GM18508 (cell line): Measurements from ENCODE around the gene ACSS1.

Experiments
- ATAC-seq: cut with Tn5 transposase; IDR thresholded peaks from one replicate; pipeline ENCODE4 v1.9.1; 2021; ENCODE audit warnings: moderate number of reproducible peaks; ENCODE audit not compliant: insufficient read depth, unreplicated experiment

ACSS1 gene

DNA sequence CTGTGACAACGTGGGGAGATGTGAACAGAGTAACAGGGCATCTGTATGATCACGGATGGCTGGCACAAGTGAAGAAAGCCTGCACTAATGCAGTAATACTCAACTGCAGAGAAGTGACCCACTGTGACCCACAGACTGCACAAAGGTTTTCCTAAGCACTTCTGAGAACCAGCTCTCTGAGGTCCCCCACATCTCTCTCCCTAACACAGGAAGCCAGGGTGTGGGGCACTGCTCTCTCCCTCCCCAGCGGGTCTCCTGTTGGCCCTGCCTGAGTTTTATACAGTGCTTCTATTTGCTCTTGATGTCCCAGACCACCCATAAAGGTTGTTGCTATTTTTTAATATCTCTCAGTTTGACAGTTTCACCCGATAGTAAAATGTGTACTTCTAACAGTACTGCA is 76.7 kb downstream of the ACSS1 start:
- no peak for ATAC-seq

DNA sequence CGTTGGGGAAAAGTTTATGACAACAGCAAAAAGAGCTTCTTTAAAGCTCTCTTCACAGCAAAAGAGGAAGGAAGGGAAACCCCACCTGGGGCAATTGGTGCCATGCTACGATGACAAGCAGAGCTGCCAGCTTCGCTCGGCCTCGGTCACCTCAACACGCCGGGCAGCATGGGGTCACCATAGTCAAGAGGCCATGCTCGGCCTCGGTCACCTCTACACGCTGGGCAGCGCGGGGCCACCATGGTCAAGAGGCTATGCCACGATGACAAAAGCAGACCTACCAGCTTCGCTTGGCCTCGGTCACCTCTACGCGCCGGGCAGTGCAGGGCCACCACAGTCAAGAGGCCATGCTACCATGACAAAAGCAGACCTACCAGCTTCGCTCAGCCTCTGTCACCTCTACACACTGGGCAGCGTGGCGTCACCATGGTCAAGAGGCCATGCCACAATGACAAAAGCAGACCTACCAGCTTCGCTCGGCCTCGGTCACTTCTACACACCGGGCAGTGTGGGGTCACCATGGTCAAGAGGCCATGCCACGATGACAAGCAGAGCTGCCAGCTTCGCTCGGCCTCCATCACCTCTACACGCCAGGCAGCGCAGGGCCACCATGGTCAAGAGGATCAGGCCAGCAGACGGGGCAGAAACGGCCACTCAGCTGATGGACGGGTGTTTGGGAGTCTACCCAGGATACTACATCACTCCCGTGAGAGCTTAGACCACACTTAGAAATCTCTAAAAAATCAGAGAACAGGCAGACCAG is 77.5 kb downstream of the ACSS1 start:
- ATAC-seq: no peak

DNA sequence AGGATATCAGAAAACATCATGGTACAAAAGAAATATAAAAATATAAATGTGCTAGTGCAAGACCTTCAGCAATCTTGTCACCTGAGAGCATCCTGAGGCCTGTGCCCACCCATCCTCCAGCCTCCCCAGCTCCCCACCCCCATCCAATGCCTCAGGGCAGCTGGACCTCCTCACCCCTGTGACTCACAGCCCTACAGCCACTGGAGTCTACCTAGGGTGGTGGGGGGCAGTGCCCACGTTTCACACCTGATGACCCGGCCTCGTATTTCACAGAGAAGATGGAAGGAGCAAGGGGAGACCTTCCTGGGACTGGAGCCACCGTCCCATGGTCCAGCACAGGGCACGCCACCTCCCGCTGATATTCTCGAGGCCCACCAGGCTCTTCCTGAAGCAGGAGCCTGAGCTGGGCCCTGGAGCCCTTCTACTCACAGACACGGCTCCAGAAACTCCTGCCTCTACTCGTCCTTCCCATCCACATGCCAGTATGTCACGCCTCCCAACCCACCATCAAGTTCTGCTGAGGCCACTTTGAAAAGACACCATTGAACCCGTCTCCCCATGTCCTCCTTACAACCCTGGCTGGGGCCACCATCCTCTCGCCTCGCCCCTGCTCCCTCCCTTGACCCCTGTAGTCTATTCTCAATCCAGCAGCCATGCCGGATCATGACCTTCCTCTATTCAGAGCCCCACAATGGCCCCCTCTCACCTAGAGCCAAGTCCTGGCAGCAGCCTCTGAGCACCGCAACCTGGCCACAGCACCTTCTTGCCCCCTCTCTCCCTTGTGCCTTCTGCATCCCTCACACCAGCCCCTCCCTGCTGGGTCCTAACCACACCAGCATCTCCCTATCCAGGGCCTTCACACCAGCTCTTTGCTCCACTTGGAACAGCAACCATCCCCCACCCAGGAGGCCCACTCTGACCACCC is 78.6 kb downstream of the ACSS1 start:
- ATAC-seq: no peak

DNA sequence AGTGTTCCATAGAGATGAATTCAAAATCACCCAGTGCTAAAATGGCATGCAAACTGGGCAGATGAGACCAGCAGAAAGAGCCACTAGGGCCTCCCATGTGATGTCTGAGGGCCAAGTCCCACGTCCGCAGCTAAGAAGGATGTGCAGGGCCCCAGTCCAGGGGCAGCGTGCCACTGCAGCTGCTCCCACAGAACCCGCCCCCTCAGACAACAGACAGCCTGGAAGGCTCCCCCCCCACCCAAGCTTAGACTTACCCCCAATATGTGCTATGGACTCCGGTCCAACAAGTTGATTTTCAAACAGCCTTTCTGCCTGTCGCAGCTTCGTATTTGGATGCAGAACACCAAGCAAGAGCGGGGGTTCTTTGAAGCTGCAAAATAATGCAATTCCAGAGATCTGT is 79.4 kb downstream of the ACSS1 start:
- no peak for ATAC-seq

DNA sequence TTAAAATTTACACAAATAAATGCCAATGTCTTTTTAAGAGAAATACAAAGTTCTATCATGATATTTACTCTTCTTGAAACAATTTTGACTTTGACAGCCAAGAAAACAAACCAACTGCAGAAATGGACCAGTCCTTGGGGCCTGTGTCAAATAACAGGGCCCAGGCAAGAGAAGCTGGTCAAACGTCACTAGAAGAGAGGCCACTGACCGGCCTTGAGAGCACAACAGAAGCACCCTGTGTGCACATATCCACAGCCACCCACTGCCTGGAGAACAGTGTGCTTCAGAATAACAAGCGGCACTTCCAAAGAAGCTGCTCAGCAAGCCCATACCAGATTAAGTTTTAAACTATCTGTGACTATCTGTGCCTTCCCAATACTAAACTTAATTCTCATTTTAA is 80.1 kb downstream of the ACSS1 start:
- ATAC-seq: no peak

DNA sequence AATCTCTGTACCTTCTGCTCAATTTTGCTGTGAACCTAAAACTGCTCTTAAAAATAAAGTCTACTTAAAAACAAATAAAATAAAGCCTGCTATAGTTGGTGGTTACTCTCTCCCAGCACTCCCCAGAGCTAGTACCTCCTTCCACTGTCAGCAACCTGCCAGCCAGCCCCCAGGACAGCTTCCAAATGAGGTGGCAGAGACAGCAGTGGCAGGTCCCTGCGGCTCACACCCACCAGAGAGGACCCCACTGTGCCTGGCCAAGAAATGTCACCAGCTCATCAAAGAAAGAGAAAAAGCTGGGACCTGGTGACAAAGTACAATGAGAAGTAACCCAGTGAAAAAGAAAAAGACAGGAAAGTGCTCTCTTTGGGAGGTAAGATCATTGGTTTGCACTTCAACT is 80.6 kb downstream of the ACSS1 start:
- ATAC-seq: no peak

DNA sequence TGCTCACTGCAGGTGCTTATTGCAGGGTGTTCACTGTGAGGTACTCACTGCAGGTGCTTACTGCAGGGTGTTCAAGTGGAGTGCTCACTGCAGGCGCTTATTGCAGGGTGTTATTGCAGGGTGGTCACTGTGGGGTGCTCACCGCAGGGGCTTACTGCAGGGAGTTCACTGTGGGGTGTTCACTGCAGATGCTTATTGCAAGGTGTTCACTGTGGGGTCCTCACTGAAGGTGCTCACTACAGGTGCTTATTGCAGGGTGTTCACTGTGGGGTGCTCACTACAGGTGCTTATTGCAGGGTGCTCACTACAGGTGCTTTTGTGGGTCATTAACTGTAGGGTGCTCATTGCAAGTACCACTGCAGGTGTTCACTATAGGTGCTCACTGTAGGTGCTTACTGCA is 85.6 kb downstream of the ACSS1 start:
- no peak for ATAC-seq

DNA sequence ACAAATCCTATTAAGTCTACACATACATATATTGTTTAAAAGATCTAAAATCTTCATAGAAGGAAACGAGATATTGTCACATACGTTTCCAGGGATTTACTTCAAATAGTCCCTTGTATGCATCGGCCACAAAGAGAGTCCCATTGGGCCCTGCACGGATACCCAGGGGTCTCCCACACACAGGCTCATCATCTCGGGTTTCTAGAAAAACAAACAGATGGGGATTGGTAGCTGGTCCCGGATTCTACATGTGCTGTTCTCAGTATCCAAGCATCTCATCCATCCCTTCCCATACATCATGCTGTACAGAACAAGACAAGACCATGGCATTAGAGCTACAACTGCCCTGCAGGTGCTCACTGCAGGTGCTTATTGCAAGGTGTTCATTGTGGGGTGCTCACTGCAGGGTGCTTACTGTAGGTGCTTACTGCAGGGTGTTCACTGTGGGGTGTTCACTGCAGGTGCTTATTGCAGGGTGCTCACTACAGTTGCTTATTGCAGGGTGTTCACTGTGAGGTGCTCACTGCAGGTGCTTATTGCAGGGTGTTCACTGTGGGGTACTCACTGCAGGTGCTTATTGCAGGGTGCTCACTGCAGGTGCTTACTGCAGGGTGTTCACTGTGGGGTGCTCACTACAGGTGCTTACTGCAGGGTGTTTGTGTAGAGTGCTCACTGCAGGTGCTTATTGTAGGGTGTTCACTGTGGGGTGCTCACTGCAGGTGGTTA is 86.4 kb downstream of the ACSS1 start:
- ATAC-seq: no peak

DNA sequence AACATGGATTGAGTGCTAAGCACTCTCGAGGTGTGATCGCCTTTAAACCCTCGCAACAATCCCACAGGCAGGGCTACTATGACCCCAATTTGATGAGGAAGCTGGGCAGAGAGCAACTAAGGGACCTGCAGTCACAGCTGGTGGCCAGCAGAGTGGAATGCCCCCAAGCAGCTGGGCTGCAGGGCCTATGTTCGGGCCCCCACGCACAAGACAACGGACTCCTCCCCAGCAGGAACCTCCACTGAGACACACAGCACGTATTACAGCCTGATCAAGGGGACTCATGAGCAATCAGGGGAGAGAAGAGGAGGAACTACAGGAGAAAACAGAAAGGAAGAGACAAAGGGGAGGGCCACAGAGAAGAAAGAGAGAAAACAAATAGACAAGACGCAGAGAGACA is 87.2 kb downstream of the ACSS1 start:
- no peak for ATAC-seq

DNA sequence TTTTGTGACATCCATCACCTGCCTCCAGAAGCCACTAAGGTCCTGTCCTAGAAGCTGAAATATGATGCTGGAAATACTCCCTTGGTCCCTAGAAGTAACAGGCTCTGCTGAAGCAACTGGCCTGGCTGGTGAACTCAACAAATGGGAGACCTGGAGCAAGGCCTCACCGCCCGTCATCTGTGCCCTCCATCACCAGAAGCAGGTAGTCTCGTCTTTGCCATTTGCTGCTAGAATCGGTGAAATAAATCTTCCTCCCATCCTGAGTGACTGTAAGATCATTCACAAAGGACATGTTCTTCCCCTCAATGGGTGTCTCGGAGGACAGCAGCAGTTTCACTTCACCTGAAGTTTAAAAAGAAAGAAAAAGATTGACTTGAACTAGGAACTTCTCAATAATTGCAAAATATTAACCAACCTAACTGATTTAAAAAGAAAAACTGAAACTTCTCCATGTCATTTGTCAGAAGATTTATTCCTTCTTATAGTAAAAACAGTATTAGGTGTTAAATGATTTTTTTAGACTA is 87.8 kb downstream of the ACSS1 start:
- no peak for ATAC-seq

DNA sequence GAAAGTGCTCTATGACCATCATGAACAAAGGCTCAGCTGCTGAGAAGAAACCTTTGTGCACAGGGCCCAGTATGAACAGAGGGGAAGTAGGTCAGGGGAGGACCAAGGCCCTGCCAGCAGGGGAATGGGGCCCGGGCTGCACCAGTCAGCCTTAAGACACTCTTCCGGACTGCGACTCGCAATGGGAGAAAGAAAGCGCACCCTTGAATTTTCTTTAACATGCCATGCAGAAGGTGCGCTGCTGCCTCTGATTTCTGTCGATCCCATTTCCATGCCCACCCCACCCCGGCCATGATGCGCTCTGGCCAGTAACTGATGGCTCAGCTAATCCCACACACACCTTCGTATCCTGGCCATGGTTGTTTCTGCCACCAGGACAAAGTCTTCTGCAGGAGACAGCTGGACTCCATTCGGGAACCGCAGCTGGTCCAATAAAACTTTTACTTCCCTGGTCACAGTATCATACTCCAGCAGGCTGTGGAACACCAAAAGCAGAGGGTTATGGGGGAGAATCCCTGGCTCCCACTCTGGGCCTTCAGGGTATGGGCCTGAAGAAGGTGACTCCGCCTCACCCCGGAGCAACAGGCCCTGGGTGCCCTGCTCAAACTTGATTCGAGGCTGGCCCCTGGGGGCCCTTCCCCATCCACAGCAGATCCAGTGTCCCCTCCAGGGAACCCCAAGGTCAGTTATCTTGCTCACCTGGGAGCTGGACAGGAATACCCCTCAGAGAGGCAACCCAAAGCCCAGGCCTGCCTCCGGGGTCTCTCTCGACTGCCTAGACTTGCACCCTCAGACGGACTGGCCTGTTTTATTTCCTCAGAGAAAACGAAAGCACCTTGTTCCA is 88.5 kb downstream of the ACSS1 start:
- ATAC-seq: no peak

DNA sequence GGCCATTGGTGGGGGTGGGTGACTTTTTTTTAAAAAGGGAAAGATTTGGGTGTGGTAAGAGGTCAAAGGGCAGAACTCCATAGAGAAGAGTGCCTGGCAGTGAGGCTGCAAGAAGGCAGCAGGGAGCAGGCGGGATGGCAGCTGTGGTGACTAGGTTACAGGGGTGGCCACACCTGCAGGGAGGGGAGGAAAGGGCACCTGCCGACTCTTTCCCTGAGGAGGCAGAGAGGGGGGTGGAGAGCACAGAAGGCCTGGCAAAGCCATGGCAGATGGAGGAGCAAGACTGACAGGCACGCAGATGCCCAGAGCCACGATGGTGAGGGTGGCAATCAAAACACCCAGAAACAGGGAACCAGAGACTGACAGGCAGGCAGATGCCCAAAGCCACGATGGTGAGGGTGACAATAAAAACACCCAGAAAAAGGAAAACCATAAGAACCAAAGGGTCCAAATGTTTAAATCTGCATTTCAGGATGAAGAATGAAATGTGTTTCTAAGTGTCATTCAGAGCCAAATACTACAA is 89.6 kb downstream of the ACSS1 start:
- no peak for ATAC-seq

DNA sequence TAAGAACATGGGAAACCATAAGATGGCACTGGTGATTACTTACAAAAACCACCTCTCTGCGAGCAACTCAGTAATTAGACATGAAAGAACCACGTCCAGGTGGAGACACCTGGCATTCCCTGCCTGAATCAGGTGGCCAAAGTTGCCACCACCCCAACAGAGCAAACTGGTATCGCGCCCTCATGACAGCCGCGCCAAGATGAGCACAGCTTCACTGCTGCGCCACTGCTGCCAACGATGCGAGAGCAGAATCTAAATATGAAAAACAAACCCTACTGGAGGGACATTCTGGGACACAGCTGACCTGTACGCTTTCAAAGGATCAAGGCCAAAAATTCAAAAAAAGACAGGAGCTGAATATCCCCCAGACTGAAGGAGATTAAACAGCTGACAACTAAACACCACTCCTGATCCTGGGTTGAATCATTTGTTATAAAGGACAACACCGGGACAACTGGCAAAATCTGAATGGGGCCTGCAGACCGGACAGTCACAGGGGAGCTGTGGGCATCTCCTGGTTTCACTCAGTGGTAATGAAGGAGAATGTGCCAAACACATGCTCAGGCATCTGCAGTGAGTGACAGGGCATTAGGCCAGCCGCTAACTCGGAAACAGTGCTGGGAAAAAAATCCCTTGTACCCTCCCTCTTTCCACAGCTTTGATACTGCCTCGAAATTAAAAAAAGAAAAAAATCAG is 91.5 kb downstream of the ACSS1 start:
- ATAC-seq: no peak

DNA sequence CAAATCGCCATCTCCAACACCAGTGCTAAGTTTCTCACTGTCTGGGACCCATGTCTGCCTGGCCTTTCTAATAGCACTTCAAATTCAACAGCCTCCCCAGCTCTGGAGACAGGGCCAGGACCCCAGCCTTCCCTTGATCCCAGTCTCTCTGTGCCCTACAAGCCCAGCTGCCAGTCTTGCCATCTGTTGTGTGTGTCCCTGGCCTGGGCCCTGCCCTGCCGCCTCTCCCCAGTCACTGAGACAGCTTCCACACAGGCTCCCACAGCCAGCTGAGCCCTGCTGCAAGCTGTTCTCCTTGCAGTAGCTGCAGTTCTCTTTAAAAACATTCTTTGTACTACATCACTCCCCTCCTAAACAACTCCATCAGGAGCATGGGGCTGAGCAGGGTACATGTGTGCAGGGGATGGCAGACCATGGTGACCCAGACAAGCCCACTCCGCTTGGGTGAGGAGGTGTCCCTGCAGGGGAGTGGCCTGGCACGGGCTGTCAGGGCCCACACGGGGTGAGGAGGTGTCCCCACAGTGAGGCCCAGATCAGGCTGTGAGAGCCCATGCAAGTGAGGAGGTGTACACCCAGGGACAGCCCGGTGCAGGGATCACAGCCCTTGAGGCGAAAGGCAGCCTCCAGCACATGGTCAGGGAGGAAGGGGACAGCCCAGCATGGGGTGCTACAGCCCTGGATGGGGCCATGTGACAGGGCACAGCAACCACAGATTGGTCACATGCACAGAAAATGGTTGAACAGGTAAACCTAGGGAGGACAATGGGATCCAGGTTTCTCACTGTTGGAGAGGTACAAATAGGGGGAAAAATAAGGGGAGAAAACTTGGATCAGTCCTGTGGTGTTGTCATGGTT is 92.6 kb downstream of the ACSS1 start:
- no peak for ATAC-seq

DNA sequence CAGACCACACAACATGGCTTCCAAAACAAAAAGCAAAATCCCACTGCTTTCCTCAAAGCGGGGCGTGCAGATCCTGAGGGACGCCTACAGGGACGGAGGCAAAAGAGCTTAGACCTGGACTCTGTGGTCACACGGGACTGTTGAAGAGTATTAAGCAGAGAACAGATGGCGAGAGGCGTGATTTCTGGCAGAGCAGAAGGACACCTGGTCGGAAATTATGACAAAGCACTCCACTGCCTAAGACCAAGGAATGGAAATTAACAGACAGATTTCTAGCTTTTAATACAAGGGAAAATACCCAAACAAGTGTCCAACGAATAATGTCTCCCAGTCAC is 93.5 kb downstream of the ACSS1 start:
- no peak for ATAC-seq

DNA sequence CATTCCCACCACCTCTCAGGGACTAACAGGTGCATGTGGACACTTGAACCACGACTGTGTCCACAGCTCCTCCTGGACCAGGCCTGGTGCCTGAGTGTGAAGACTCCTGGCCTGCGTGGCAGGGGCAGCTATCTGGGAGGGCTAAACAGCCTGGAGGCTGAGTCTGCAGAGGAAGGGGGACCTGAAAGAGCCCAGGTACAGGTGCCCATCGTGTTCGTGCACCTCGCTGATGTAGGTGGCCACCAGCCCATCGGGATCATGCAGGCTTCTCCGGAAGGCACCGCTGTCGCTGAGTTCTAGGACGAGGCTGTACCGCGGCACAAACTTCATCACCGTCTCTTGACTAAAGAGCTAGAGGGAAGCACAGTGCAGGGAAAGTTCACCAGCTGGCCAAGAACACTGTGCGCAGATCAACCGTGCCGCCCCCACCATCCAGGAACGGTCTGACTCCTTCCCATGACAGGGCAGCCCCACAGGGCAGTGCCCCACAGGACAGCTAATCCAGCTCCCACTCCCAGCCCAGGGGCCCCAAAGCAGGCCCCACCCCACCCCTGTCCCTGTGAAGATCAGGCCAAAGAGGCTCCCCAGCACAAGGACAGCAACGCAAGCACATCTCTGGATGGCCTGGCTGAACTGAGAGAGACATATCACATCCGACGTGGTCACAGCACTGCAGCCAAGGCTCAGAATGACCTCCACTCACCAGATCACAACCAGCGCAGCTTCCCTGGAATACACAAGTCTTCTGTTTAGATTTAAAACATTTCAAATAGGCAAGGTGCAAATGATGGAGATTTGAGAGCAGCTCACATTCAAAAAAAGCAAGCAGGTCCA is 94.0 kb downstream of the ACSS1 start:
- no peak for ATAC-seq

DNA sequence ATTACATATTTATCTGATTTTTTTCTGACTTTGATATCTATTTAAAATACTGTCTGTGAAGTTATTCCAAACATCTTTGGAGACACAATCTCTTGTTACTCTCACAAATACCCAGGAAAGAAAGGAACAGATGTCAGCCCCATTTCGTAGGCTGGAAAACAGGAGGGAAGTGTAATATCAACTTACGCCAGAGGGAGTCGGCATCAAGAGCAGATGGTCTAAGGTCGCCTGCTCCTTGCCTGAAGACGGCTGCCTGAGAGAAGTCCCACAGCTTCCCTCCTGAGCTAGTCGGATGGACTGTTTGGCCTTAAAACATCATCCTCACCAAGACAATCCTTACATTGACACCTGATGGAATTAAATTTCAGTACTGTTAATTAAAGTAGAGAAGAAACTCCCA is 95.4 kb downstream of the ACSS1 start:
- no peak for ATAC-seq

DNA sequence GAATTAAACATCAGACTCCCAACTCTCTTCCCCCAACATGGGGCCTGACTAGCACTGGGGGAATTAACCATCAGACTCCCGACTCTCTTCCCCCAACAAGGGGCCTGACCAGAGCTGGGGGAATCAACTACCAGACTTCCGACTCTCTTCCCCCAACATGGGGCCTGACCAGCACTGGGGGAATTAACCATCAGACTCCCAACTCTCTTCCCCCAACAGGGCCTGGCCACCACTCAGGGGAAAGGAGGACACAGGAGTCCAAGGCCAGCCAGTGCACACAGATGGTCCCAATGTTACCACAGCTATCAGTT is 95.8 kb downstream of the ACSS1 start:
- ATAC-seq: no peak
